HepG2 (cell line): ENCODE results near the gene KATNB1. TPM values are rescaled to one million over a fixed set of nuclear protein-coding genes. Genes with fewer than 3 reads are reported as not detected.

Experiments used
- CERS6 ChIP-seq: sonication (generic); formaldehyde crosslinking; IDR thresholded peaks from 2 replicates; pipeline ENCODE4 v1.5.0; 2020; ENCODE audit warnings: missing genetic modification reagents
- JUND ChIP-seq: sonication (generic); formaldehyde crosslinking; IDR thresholded peaks from 2 replicates; pipeline ENCODE4 v1.8.0; 2022; ENCODE audit warnings: mild to moderate bottlenecking, missing genetic modification reagents
- MEIS2 ChIP-seq: sonication (generic); formaldehyde crosslinking; IDR thresholded peaks from 2 replicates; pipeline ENCODE4 v1.9.0; 2021; ENCODE audit warnings: mild to moderate bottlenecking, missing genetic modification reagents
- MTF2 ChIP-seq: sonication (generic); formaldehyde crosslinking; IDR thresholded peaks from 2 replicates; pipeline ENCODE4 v1.5.0; 2020; ENCODE audit warnings: missing genetic modification reagents, borderline replicate concordance
- NFE2L1 ChIP-seq: sonication (generic); formaldehyde crosslinking; IDR thresholded peaks from 2 replicates; pipeline ENCODE4 v1.4.0; 2020; ENCODE audit warnings: missing genetic modification reagents, mild to moderate bottlenecking, borderline replicate concordance
- NFKB2 ChIP-seq: sonication (generic); formaldehyde crosslinking; IDR thresholded peaks from 2 replicates; pipeline ENCODE4 v1.4.0; 2020; ENCODE audit warnings: missing genetic modification reagents, borderline replicate concordance
- SKI ChIP-seq: fragments of 450-650 bp; IDR thresholded peaks from one replicate; pipeline ENCODE4 v1.6.1; 2018; ENCODE audit warnings: mild to moderate bottlenecking; ENCODE audit not compliant: partially characterized antibody
- TIGD3 ChIP-seq: sonication (generic); formaldehyde crosslinking; IDR thresholded peaks from 2 replicates; pipeline ENCODE4 v1.5.1; 2020; ENCODE audit warnings: mild to moderate bottlenecking, missing genetic modification reagents, borderline replicate concordance
- XRCC5 ChIP-seq: fragments of 200-400 bp; formaldehyde crosslinking; optimal IDR thresholded peaks from 2 replicates; pipeline ENCODE3; 2017; ENCODE audit warnings: mild to moderate bottlenecking, low read length
- ZFY ChIP-seq: sonication (generic); formaldehyde crosslinking; IDR thresholded peaks from 2 replicates; pipeline ENCODE4 v1.4.0; 2020; ENCODE audit warnings: missing genetic modification reagents
- ZNF160 ChIP-seq: sonication (generic); formaldehyde crosslinking; IDR thresholded peaks from 2 replicates; pipeline ENCODE4 v1.8.0; 2022; ENCODE audit warnings: mild to moderate bottlenecking, inconsistent platforms, missing genetic modification reagents
- ZNF205 ChIP-seq: IDR thresholded peaks from 2 replicates; pipeline ENCODE4 v1.6.1; 2018; ENCODE audit warnings: missing biosample characterization, missing genetic modification reagents
- ZNF280B ChIP-seq: sonication (generic); formaldehyde crosslinking; IDR thresholded peaks from 2 replicates; pipeline ENCODE4 v1.5.0; 2020; ENCODE audit warnings: missing genetic modification reagents, mild to moderate bottlenecking, borderline replicate concordance
- ZNF34 ChIP-seq: sonication (generic); formaldehyde crosslinking; IDR thresholded peaks from 2 replicates; pipeline ENCODE4 v1.4.0; 2020; ENCODE audit warnings: mild to moderate bottlenecking, missing genetic modification reagents, borderline replicate concordance
- polyA plus RNA-seq, 8 experiments: library from polyadenylated mRNA; depleted of rRNA in 3 of 8; stranded (reverse) in 7 of 8; unstranded in 1 of 8; fragments of >200 nt; fragmentation: Illumina TruSeq in 4 of 8; extraction: Trizol in 4 of 8; gene quantifications; 2 replicates each; pipeline versions ENCODE4 v1.2.1 to v1.2.3, GENCODE V29; 2011 to 2016; ENCODE audit warnings: low read depth in 4 of 8, missing spikeins in 1 of 8, mixed read lengths in 1 of 8; ENCODE audit not compliant: insufficient read depth in 1 of 8
- total RNA-seq, 5 experiments: library from RNA; depleted of rRNA; stranded (reverse); fragments of >200 nt; fragmentation: Illumina TruSeq; extraction: Trizol; gene quantifications; 2 replicates each; pipeline ENCODE4 v1.2.3, GENCODE V29; 2016; ENCODE audit warnings: low read depth in 1 of 5
- TF ChIP-seq, protein P1 (sequence below): sonication (generic); formaldehyde crosslinking; IDR thresholded peaks from 2 replicates; pipeline ENCODE4 v1.4.0; 2020; ENCODE audit warnings: missing genetic modification reagents, borderline replicate concordance
- TF ChIP-seq, protein P2 (sequence below): sonication (generic); formaldehyde crosslinking; IDR thresholded peaks from 2 replicates; pipeline ENCODE4 v1.4.0; 2020; ENCODE audit warnings: mild to moderate bottlenecking, missing genetic modification reagents

KATNB1 gene
- total and polyA plus RNA-seq, 2 of the 13 experiments (the other 11 are each of a cell fraction or from before 2014, with no cell fraction given), result 31.5 to 43.5 TPM

DNA sequence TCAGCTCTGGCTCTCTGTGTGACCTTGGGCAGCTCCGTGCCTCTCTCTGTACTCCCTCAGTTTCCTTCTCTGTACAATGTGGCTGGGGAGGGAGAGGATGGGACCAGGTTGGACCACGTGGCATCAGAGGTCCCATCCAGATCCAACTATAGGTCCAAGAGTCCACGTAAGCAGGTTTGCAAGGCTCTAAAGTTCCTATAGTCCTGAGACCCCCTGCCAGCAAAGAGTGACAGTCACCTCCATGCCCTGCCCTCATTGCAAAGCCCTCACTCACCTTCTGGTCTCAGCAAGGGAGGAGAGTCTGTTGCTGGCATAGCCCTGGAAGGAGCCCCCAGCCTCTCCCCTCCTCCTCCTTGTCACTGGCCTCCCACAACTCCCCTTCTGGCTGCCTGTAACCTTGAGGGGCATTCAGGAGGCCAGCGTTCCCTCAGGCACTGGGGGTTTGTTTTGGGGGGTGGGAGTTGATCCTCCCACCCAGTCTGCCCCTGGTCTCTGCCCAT, 47.0 kb upstream of the KATNB1 start (continued):
- no peak for TF ChIP-seq SKI
- no peak for TF ChIP-seq MTF2
- TF ChIP-seq MEIS2, result no peak
- TF ChIP-seq ZFY (CRISPR knock-in tag), result 0 out of 2 replicates have a peak, but pooled peaks have one; percentile 26
- no peak for TF ChIP-seq ZNF160 (CRISPR knock-in tag)
- 0 out of 2 replicates have a peak, but pooled peaks have one; percentile 33 for TF ChIP-seq NFKB2 (CRISPR knock-in tag)
- TF ChIP-seq ZNF34, result 0 out of 2 replicates have a peak, but pooled peaks have one; percentile 41
- TF ChIP-seq, protein P1, sequence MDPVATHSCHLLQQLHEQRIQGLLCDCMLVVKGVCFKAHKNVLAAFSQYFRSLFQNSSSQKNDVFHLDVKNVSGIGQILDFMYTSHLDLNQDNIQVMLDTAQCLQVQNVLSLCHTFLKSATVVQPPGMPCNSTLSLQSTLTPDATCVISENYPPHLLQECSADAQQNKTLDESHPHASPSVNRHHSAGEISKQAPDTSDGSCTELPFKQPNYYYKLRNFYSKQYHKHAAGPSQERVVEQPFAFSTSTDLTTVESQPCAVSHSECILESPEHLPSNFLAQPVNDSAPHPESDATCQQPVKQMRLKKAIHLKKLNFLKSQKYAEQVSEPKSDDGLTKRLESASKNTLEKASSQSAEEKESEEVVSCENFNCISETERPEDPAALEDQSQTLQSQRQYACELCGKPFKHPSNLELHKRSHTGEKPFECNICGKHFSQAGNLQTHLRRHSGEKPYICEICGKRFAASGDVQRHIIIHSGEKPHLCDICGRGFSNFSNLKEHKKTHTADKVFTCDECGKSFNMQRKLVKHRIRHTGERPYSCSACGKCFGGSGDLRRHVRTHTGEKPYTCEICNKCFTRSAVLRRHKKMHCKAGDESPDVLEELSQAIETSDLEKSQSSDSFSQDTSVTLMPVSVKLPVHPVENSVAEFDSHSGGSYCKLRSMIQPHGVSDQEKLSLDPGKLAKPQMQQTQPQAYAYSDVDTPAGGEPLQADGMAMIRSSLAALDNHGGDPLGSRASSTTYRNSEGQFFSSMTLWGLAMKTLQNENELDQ (CRISPR knock-in tag), result no peak
- TF ChIP-seq CERS6 (CRISPR knock-in tag), result no peak
- no peak for TF ChIP-seq JUND (CRISPR knock-in tag)
- TF ChIP-seq TIGD3 (CRISPR knock-in tag), result no peak
- TF ChIP-seq, protein P2, sequence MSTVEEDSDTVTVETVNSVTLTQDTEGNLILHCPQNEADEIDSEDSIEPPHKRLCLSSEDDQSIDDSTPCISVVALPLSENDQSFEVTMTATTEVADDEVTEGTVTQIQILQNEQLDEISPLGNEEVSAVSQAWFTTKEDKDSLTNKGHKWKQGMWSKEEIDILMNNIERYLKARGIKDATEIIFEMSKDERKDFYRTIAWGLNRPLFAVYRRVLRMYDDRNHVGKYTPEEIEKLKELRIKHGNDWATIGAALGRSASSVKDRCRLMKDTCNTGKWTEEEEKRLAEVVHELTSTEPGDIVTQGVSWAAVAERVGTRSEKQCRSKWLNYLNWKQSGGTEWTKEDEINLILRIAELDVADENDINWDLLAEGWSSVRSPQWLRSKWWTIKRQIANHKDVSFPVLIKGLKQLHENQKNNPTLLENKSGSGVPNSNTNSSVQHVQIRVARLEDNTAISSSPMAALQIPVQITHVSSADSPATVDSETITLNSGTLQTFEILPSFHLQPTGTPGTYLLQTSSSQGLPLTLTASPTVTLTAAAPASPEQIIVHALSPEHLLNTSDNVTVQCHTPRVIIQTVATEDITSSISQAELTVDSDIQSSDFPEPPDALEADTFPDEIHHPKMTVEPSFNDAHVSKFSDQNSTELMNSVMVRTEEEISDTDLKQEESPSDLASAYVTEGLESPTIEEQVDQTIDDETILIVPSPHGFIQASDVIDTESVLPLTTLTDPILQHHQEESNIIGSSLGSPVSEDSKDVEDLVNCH, result no peak
- TF ChIP-seq NFE2L1 (CRISPR knock-in tag), result 0 out of 2 replicates have a peak, but pooled peaks have one; percentile 10
- no peak for TF ChIP-seq ZNF205 (CRISPR knock-in tag)
- no peak for TF ChIP-seq ZNF280B (CRISPR knock-in tag)
- peak; percentile 3 for TF ChIP-seq XRCC5
